Right lobe of liver (tissue), 4 donors: ENCODE data around the gene RPS21.

Experiments
- CTCF ChIP-seq, 4 donors: fragments of 200-600 bp in 3 of 4; fragments of 450-650 bp in 1 of 4; IDR thresholded peaks; one replicate each; pipeline versions ENCODE4 v1.5.1 to v1.8.0; 2016 to 2022; ENCODE audit warnings: antibody characterized with exemption in 4 of 4, mild to moderate bottlenecking in 2 of 4
- POLR2A ChIP-seq: fragments of 450-650 bp; IDR thresholded peaks from one replicate; pipeline ENCODE4 v1.6.1; 2017; ENCODE audit warnings: antibody characterized with exemption, mild to moderate bottlenecking
- donor health status: DM: no; HTN: no; CAD: no.
- donor health status: DM: no; HTN: no; CAD: no.
- donor health status: DM: no; HTN: yes; CAD: no.

GRCh38 chr20:62391165-62392076 lies 4.5 kb downstream of the RPS21 start:
- no peak for TF ChIP-seq CTCF (IDR thresholded peaks at IDR 0.05)
- TF ChIP-seq POLR2A, result no peak
